ENCODE data around the gene TRAK1. TPM values are rescaled to one million over a fixed set of nuclear protein-coding genes. Genes with fewer than 3 reads are reported as not detected.

The TRAK1 gene
- total and polyA plus RNA-seq, 10 of the 15 experiments (the other 5 are each of a cell fraction or from before 2014, with no cell fraction given): 6.6 to 46.2 (median 23.7) TPM

- no peak for TF ChIP-seq ZBTB40 (IDR thresholded peaks at IDR 0.05; ENCODE audit: borderline replicate concordance)
- TF ChIP-seq SKIL (IDR thresholded peaks at IDR 0.05; ENCODE audit: low read depth, poor library complexity, severe bottlenecking): peak; percentile 27
- no peak for TF ChIP-seq POLR2AphosphoS5 (IDR thresholded peaks at IDR 0.05; ENCODE audit: low read length)
- 0 out of 2 replicates have a peak, but pooled peaks have one; percentile 20 for TF ChIP-seq DPF2 (IDR thresholded peaks at IDR 0.05)
- TF ChIP-seq, protein P1, sequence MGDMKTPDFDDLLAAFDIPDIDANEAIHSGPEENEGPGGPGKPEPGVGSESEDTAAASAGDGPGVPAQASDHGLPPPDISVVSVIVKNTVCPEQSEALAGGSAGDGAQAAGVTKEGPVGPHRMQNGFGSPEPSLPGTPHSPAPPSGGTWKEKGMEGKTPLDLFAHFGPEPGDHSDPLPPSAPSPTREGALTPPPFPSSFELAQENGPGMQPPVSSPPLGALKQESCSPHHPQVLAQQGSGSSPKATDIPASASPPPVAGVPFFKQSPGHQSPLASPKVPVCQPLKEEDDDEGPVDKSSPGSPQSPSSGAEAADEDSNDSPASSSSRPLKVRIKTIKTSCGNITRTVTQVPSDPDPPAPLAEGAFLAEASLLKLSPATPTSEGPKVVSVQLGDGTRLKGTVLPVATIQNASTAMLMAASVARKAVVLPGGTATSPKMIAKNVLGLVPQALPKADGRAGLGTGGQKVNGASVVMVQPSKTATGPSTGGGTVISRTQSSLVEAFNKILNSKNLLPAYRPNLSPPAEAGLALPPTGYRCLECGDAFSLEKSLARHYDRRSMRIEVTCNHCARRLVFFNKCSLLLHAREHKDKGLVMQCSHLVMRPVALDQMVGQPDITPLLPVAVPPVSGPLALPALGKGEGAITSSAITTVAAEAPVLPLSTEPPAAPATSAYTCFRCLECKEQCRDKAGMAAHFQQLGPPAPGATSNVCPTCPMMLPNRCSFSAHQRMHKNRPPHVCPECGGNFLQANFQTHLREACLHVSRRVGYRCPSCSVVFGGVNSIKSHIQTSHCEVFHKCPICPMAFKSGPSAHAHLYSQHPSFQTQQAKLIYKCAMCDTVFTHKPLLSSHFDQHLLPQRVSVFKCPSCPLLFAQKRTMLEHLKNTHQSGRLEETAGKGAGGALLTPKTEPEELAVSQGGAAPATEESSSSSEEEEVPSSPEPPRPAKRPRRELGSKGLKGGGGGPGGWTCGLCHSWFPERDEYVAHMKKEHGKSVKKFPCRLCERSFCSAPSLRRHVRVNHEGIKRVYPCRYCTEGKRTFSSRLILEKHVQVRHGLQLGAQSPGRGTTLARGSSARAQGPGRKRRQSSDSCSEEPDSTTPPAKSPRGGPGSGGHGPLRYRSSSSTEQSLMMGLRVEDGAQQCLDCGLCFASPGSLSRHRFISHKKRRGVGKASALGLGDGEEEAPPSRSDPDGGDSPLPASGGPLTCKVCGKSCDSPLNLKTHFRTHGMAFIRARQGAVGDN (IDR thresholded peaks at IDR 0.05): 0 out of 2 replicates have a peak, but pooled peaks have one; percentile 32
Measured at GRCh38 chr3:42092006-42092405, 849 bp downstream of the TRAK1 start (continued).

Data from GM12878 (cell line).